WTC11 (cell line): ENCODE measurements around the gene ACTA1. TPM values are rescaled to one million over a fixed set of nuclear protein-coding genes. Genes with fewer than 3 reads are reported as not detected.

Experiments used
- ATAC-seq: fragments of 200-7000 bp; cut with Tn5 transposase; 2 replicates; pipeline ENCODE4 v1.10.0; 2021; ENCODE audit warnings: mild to moderate bottlenecking, moderate library complexity
- CTCF ChIA-PET: fragments of 300-600 bp; sonication (Branson Sonifier 250); formaldehyde crosslinking; loops from one replicate; lab custom pipeline; 2021; ENCODE audit warnings: antibody characterized with exemption; lab: Charles Lee
- POLR2A ChIA-PET: fragments of 350-600 bp; sonication (Branson Sonifier 250); formaldehyde crosslinking; loops from one replicate; lab custom pipeline; 2021; ENCODE audit warnings: antibody characterized with exemption; lab: Charles Lee
- DNase-seq: peaks from one replicate; pipeline ENCODE4 v3.0.0; 2021; ENCODE audit warnings: low spot score
- H3K27ac Mint-ChIP-seq: 2 replicates; pipeline ENCODE4 v1.8.0; 2021; ENCODE audit warnings: mixed read lengths
- H3K27me3 Mint-ChIP-seq: 2 replicates; pipeline ENCODE4 v1.8.0; 2021; ENCODE audit warnings: low read depth, mild to moderate bottlenecking, moderate library complexity, mixed read lengths
- H3K36me3 Mint-ChIP-seq: 2 replicates; pipeline ENCODE4 v1.8.0; 2021; ENCODE audit warnings: mixed read lengths
- H3K4me1 Mint-ChIP-seq: 2 replicates; pipeline ENCODE4 v1.8.0; 2022; ENCODE audit warnings: mixed read lengths
- H3K4me3 Mint-ChIP-seq: 2 replicates; pipeline ENCODE4 v1.8.0; 2021; ENCODE audit warnings: mild to moderate bottlenecking, moderate library complexity, mixed read lengths
- H3K9me3 Mint-ChIP-seq: 2 replicates; pipeline ENCODE4 v1.8.0; 2021; ENCODE audit warnings: mixed read lengths
- ELF4 ChIP-seq: sonication (generic); formaldehyde crosslinking; IDR thresholded peaks from 2 replicates; pipeline ENCODE4 v1.8.1; 2022; ENCODE audit warnings: low read depth, mild to moderate bottlenecking, moderate library complexity, missing genetic modification reagents
- FOXK1 ChIP-seq: sonication (generic); formaldehyde crosslinking; IDR thresholded peaks from 2 replicates; pipeline ENCODE4 v1.8.0; 2022; ENCODE audit warnings: mild to moderate bottlenecking, moderate library complexity, missing genetic modification reagents
- GABPB1 ChIP-seq: sonication (generic); formaldehyde crosslinking; IDR thresholded peaks from 2 replicates; pipeline ENCODE4 v1.8.1; 2023; ENCODE audit warnings: mild to moderate bottlenecking, missing genetic modification reagents
- MYBL2 ChIP-seq: sonication (generic); formaldehyde crosslinking; IDR thresholded peaks from 2 replicates; pipeline ENCODE4 v1.8.1; 2023; ENCODE audit warnings: mild to moderate bottlenecking, moderate library complexity, missing genetic modification reagents
- NFATC4 ChIP-seq: fragments of 250-450 bp; sonication (Bioruptor Pico); IDR thresholded peaks from 2 replicates; pipeline ENCODE4 v1.9.0; 2021; ENCODE audit warnings: mild to moderate bottlenecking
- NFYB ChIP-seq: sonication (generic); formaldehyde crosslinking; conservative IDR thresholded peaks from 2 replicates; pipeline ENCODE4 v1.8.0; 2022; ENCODE audit warnings: low read depth, missing genetic modification reagents
- OVOL2 ChIP-seq: fragments of 250-450 bp; sonication (Bioruptor Pico); IDR thresholded peaks from 2 replicates; pipeline ENCODE4 v1.9.0; 2021; ENCODE audit warnings: mild to moderate bottlenecking, borderline replicate concordance
- ZBTB21 ChIP-seq: sonication (generic); formaldehyde crosslinking; IDR thresholded peaks from 2 replicates; pipeline ENCODE4 v1.8.1; 2023; ENCODE audit warnings: mild to moderate bottlenecking, missing genetic modification reagents, borderline replicate concordance
- ZNF138 ChIP-seq: sonication (generic); formaldehyde crosslinking; conservative IDR thresholded peaks from 2 replicates; pipeline ENCODE4 v1.8.1; 2022; ENCODE audit warnings: mild to moderate bottlenecking, moderate library complexity, missing genetic modification reagents
- ZNF219 ChIP-seq: sonication (generic); formaldehyde crosslinking; IDR thresholded peaks from 2 replicates; pipeline ENCODE4 v1.8.0; 2023; ENCODE audit warnings: missing genetic modification reagents, mild to moderate bottlenecking, borderline replicate concordance
- ZNF263 ChIP-seq: sonication (generic); formaldehyde crosslinking; IDR thresholded peaks from 2 replicates; pipeline ENCODE4 v1.8.1; 2022; ENCODE audit warnings: low read depth, mild to moderate bottlenecking, moderate library complexity, missing genetic modification reagents
- total RNA-seq: library from RNA; stranded (reverse); gene quantifications from 3 replicates; pipeline ENCODE4 v1.2.3, GENCODE V29; 2021
- TF ChIP-seq, protein P1 (sequence below): sonication (generic); formaldehyde crosslinking; IDR thresholded peaks from 2 replicates; pipeline ENCODE4 v1.8.0; 2022; ENCODE audit warnings: mild to moderate bottlenecking, missing genetic modification reagents
- TF ChIP-seq, protein P2 (sequence below): fragments of 250-450 bp; sonication (Bioruptor Pico); IDR thresholded peaks from 2 replicates; pipeline ENCODE4 v1.8.0; 2021; ENCODE audit warnings: mild to moderate bottlenecking
- TF ChIP-seq, protein P3 (sequence below): sonication (generic); formaldehyde crosslinking; conservative IDR thresholded peaks from 2 replicates; pipeline ENCODE4 v1.8.1; 2022; ENCODE audit warnings: mild to moderate bottlenecking, missing genetic modification reagents
- TF ChIP-seq, protein P4 (sequence below): fragments of 250-450 bp; sonication (Bioruptor Pico); IDR thresholded peaks from 2 replicates; pipeline ENCODE4 v1.9.0; 2021; ENCODE audit warnings: mild to moderate bottlenecking, borderline replicate concordance
- TF ChIP-seq, protein P5 (sequence below): fragments of 250-450 bp; sonication (Bioruptor Pico); IDR thresholded peaks from 2 replicates; pipeline ENCODE4 v1.9.0; 2021; ENCODE audit warnings: mild to moderate bottlenecking
- TF ChIP-seq, protein P6 (sequence below): sonication (generic); formaldehyde crosslinking; IDR thresholded peaks from 2 replicates; pipeline ENCODE4 v1.8.0; 2023; ENCODE audit warnings: missing genetic modification reagents

Gene ACTA1
- total RNA-seq, 1 experiment from 2014 or later: 1.5 TPM

DNA sequence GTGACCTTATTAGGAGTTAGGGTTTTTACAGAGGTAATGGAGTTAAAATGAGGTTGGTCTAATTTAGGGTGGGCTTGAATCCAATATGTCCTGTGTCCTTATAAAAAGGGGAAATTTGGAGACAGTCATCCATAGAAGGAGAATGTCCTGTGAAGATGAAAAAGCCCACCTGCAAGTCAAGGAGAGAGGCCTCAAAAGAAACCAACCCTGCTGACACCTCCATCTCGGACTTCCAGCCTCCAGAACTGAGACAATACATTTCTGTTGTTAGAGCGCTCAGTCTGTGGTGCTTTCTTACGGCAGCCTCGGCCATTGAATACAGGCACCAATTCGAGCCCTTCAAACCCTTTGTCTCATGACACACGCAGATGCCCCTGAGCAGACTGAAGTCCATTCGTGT, 43.8 kb downstream of the ACTA1 start:
- POLR2A ChIA-PET: interaction anchor here (0.6 kb wide), 1 partner anchor 153 kb away, joined by 3 read pairs; no protein-coding TSS in a partner anchor
- Mint-ChIP-seq H3K4me3 (no peak overlapping the region), H3K27ac (no peak overlapping the region), H3K9me3 (peaks cover 17% of the 10 kb centered on the region), H3K4me1 (no peaks in the 10 kb centered on the region), H3K27me3 (peaks cover 16% of the 10 kb centered on the region), H3K36me3 (peaks cover 3% of the 10 kb centered on the region)
- CTCF ChIA-PET: no interaction called here
- DNase-seq: no peak
- TF ChIP-seq ZNF138 (CRISPR knock-in tag): no peak
- TF ChIP-seq, protein P1, sequence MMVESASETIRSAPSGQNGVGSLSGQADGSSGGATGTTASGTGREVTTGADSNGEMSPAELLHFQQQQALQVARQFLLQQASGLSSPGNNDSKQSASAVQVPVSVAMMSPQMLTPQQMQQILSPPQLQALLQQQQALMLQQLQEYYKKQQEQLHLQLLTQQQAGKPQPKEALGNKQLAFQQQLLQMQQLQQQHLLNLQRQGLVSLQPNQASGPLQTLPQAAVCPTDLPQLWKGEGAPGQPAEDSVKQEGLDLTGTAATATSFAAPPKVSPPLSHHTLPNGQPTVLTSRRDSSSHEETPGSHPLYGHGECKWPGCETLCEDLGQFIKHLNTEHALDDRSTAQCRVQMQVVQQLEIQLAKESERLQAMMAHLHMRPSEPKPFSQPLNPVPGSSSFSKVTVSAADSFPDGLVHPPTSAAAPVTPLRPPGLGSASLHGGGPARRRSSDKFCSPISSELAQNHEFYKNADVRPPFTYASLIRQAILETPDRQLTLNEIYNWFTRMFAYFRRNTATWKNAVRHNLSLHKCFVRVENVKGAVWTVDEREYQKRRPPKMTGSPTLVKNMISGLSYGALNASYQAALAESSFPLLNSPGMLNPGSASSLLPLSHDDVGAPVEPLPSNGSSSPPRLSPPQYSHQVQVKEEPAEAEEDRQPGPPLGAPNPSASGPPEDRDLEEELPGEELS: no peak
- TF ChIP-seq, protein P2, sequence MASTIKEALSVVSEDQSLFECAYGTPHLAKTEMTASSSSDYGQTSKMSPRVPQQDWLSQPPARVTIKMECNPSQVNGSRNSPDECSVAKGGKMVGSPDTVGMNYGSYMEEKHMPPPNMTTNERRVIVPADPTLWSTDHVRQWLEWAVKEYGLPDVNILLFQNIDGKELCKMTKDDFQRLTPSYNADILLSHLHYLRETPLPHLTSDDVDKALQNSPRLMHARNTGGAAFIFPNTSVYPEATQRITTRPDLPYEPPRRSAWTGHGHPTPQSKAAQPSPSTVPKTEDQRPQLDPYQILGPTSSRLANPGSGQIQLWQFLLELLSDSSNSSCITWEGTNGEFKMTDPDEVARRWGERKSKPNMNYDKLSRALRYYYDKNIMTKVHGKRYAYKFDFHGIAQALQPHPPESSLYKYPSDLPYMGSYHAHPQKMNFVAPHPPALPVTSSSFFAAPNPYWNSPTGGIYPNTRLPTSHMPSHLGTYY (CRISPR knock-in tag): no peak
- TF ChIP-seq, protein P3, sequence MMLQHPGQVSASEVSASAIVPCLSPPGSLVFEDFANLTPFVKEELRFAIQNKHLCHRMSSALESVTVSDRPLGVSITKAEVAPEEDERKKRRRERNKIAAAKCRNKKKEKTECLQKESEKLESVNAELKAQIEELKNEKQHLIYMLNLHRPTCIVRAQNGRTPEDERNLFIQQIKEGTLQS (CRISPR knock-in tag): no peak
- TF ChIP-seq ELF4: no peak
- TF ChIP-seq, protein P4, sequence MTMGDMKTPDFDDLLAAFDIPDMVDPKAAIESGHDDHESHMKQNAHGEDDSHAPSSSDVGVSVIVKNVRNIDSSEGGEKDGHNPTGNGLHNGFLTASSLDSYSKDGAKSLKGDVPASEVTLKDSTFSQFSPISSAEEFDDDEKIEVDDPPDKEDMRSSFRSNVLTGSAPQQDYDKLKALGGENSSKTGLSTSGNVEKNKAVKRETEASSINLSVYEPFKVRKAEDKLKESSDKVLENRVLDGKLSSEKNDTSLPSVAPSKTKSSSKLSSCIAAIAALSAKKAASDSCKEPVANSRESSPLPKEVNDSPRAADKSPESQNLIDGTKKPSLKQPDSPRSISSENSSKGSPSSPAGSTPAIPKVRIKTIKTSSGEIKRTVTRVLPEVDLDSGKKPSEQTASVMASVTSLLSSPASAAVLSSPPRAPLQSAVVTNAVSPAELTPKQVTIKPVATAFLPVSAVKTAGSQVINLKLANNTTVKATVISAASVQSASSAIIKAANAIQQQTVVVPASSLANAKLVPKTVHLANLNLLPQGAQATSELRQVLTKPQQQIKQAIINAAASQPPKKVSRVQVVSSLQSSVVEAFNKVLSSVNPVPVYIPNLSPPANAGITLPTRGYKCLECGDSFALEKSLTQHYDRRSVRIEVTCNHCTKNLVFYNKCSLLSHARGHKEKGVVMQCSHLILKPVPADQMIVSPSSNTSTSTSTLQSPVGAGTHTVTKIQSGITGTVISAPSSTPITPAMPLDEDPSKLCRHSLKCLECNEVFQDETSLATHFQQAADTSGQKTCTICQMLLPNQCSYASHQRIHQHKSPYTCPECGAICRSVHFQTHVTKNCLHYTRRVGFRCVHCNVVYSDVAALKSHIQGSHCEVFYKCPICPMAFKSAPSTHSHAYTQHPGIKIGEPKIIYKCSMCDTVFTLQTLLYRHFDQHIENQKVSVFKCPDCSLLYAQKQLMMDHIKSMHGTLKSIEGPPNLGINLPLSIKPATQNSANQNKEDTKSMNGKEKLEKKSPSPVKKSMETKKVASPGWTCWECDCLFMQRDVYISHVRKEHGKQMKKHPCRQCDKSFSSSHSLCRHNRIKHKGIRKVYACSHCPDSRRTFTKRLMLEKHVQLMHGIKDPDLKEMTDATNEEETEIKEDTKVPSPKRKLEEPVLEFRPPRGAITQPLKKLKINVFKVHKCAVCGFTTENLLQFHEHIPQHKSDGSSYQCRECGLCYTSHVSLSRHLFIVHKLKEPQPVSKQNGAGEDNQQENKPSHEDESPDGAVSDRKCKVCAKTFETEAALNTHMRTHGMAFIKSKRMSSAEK: no peak
- no peak for TF ChIP-seq ZNF263 (CRISPR knock-in tag)
- ATAC-seq: no peak

DNA sequence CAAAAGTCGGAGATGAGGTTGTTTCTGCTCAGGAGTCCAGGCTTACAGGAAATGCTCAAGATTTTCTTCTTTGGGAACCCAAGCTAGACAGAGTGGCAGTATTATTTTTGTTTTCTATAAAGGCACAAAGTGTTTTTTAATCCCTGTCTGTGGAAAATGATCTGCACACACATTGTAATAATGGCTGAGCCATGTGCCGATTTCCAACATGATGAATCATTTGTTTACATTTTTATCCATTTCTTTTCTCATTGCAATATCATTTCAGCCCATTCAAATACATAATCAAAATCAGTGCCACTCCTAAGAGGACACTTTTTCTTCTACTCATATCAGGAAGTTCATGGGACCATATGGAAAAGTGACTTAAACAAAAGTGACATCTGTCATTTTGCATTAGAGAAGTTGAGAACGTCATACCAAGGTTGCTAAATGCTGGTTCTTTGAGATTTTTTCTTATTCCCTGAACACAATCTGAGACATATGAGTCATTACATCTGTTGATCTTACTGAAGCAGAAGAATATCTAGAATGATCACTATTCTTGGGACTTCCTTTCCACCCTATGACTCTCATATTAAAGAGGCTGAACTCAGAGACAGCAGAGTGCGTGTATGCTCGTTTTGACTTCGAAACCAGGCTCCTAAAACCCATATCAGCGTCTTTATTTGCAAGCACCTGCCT, 44.9 kb downstream of the ACTA1 start:
- CTCF ChIA-PET: no interaction called here
- TF ChIP-seq ZBTB21 (CRISPR knock-in tag): no peak
- TF ChIP-seq, protein P5, sequence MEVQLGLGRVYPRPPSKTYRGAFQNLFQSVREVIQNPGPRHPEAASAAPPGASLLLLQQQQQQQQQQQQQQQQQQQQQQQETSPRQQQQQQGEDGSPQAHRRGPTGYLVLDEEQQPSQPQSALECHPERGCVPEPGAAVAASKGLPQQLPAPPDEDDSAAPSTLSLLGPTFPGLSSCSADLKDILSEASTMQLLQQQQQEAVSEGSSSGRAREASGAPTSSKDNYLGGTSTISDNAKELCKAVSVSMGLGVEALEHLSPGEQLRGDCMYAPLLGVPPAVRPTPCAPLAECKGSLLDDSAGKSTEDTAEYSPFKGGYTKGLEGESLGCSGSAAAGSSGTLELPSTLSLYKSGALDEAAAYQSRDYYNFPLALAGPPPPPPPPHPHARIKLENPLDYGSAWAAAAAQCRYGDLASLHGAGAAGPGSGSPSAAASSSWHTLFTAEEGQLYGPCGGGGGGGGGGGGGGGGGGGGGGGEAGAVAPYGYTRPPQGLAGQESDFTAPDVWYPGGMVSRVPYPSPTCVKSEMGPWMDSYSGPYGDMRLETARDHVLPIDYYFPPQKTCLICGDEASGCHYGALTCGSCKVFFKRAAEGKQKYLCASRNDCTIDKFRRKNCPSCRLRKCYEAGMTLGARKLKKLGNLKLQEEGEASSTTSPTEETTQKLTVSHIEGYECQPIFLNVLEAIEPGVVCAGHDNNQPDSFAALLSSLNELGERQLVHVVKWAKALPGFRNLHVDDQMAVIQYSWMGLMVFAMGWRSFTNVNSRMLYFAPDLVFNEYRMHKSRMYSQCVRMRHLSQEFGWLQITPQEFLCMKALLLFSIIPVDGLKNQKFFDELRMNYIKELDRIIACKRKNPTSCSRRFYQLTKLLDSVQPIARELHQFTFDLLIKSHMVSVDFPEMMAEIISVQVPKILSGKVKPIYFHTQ (CRISPR knock-in tag): no peak
- no peak for TF ChIP-seq MYBL2 (CRISPR knock-in tag)
- TF ChIP-seq NFATC4 (CRISPR knock-in tag): no peak
- TF ChIP-seq, protein P6, sequence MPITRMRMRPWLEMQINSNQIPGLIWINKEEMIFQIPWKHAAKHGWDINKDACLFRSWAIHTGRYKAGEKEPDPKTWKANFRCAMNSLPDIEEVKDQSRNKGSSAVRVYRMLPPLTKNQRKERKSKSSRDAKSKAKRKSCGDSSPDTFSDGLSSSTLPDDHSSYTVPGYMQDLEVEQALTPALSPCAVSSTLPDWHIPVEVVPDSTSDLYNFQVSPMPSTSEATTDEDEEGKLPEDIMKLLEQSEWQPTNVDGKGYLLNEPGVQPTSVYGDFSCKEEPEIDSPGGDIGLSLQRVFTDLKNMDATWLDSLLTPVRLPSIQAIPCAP (CRISPR knock-in tag): no peak
- TF ChIP-seq FOXK1: no peak
- TF ChIP-seq GABPB1 (CRISPR knock-in tag): no peak
- TF ChIP-seq NFYB (CRISPR knock-in tag): no peak
- TF ChIP-seq OVOL2 (CRISPR knock-in tag): no peak
- TF ChIP-seq ZNF219 (CRISPR knock-in tag): no peak
- TF ChIP-seq, all 79 proteins: peak for 0
- no peak for ATAC-seq
- Mint-ChIP-seq H3K4me1 (no peaks in the 10 kb centered on the region), H3K27me3 (peaks cover 6% of the 10 kb centered on the region), H3K27ac (no peak overlapping the region), H3K36me3 (no peaks in the 10 kb centered on the region), H3K9me3 (0 out of 2 replicates have a peak, but pooled peaks cover 11% of the 10 kb centered on the region), H3K4me3 (no peak overlapping the region)
- POLR2A ChIA-PET: no interaction called here
- no peak for DNase-seq
